NCI-H2196 treated with DMSO at 0.1 percent for 48 hours (cell line): Measurements from ENCODE around the gene SNRK.

ENCODE experiments used
- DNase-seq: peaks from one replicate; lab custom pipeline; 2025; ENCODE audit not compliant: unreplicated experiment; lab: John Stamatoyannopoulos, UW

Gene SNRK

DNA sequence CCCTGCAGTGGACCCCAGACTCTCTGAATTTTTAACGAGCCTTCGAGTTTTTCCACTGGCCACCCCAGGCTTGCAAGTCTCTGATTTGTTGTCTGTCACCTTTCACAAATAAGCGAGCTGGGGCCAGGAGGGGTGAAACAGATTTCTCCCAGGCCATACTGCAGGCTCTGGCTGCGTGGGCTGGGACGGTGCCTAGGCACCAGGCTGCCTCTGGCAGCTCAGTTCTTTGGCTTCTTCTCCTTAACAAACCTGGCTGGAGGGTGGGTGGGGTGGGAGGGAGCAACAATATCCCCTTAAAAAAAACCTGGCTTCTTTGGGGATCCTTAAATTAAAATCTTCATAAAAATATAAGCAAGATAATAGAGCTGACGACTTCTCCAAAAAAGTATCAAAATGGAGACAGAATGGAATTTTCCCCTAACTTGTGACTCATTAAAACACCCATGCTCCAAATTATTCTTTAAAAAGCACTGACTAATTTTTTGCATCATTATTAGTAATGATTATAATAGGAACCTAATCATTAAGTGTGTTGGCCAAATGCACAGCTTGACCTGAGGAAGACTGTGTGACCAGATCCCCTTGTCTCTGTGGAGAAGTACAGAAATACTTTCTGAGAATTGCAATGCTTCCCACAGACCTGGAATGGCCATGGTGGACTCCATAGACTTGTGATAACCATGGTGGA lies 84.1 kb downstream of the SNRK start:
- no peak for DNase-seq

DNA sequence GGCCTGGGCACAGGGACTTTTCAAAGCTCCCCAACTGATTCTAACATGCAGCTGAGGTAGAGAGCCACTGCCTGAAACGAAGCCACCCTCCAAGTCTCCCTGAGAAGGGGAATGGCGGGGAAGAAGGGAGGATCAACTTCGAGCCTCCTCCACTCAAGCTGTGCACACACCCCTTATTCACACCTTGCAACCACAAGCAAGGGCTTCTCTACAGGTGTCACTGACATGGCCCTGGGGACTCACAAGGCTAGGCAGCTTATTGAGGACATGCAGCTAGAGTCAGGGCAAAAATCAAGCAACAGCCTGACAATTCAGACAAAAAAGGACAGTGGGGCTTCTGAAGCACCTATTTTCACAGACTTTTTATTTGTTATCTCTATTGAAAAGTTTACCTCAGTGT lies 85.2 kb downstream of the SNRK start:
- DNase-seq = no peak

DNA sequence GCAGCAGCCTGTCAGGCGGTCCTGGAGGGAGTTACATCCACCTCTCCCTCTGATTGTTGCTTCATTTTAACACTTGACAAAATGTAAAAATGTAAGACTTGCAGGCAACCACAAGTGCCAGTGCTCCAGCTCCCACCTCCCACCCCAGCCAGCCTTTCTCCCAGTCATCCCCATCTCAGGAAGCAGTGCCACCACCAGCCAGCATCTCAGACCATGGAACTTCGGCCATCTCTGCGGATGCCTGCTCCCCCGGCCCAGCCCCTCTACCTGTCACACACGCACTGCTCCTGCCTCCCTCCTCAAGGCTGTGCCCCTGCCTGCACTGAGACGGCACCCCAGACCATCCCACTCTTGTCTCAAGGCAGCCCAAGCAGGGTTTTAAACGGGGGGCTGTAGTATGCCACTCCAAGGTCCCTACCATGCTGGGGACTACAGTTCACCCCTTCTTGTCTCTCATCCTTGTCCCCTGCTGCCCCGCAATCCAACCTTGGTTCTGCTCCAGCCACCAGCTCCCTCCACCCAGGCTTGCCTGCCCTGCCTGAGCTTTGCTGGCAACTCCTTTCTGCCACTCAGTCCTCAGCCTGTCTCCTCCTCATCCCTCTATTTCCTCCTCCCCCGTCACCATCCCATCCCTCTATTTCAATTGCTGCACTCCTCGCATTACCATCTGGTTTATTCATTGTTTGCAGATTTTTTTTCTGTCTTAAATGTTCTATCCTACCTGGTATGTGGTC lies 85.8 kb downstream of the SNRK start:
- no peak for DNase-seq

DNA sequence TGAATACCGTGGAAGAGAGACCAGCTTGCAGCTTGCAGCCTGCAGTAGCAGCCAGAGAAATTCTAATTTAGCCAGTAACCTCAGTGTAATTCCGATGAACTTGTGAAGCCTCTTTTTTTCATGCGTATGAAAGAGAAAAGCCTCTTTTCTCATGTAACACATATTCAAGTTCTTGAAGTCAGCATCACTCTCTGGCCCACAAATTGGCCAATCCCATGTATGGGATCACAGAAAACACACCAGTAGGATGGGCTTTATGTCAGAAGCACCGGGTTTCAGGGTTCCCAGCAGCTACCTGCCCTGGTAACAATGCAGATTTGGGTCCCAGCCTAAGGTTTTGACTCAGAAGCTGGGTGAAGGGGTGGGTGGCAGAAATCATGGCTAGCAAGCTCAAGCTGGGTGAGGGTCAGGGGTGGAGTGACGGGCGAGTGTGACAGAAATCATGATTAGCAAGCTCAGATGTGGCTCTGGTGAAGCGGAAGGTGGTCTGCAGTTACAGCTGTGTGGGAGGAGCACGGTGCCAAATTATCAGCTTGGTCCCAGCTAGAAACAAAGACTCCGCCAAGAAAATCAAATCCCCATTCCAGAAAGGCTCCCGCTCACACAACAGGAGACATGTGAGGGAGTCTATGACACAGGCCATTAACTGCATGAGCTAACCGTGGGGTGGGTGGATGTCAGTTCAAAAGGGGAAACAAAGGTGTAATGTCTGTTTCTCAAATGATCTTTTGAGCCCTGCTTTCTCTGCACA lies 86.6 kb downstream of the SNRK start:
- DNase-seq = no peak

DNA sequence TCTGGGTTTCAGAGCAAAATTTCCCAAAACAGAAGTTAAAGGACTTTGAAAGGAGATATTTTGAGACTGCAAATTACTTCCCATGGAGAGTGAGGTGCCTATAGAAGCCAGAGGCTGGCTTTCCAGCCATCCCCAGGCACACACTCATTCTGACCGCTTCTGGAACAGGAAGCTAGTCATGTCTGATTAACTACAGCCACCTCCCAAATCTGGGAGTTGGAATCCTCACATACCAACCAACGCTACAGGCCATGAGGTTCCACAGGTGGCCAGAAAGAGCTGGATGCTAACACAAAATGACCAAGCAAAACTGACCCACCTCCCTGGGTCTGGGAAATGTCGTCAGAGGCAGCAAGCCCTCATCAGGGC lies 87.2 kb downstream of the SNRK start:
- no peak for DNase-seq

DNA sequence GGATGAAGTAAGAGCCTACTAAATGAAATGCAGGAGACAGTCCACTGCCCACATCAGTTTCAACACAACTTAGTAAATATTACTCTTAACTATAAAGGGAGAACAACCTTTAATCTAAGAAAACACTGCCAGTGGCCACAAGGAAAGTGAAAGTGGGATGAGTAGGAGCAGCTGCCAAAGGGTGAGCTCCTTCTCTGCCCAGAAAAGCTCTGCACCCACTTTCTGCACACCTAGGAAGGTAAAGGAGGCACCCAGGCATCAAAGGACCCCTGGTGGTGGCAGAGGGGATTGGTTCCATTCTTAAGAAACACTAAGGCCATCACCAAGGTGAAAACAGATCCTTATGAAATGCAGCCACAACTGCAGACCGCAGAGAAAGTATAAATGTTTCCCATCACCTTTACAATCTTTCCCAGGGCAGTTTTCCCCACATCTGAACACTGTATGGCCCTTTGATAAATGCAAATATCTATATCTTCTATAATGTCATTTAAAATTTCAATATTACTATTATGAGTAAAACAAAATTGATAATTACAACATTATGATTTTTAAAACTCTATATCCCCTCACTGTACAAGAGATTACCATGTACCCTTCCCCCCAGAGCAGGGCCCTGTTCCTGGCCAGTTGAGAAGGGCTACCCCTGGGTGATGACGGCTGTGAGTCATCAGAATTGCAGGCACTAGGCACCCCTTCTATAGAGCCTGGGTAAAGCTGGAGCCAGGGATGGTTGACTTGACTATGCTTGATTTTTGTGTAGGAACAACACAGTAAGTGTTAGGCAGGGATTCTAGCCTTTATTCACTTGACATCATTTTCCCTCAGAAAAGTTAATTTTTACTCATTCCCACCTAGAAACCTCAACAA lies 92.0 kb downstream of the SNRK start:
- DNase-seq = no peak

DNA sequence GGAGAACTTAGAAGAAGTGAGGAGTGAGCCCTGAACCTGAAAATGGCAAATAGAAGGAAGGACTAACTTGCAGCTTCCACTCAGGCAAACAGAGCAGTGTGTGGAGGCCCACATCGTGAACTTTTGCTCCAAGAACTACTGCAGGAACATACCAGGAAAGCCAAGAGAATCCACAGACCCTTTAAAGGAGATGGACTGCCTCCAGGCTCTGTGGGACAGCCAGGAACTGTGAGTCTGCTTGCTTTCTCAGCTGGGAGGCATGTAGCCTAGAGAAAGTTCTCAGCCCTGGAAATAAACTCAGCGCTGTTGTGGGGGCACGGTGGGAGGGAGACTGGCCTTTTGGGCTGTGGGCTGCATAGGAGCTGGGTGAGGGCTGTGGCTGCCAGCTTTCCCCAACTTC lies 93.0 kb downstream of the SNRK start:
- DNase-seq = no peak

DNA sequence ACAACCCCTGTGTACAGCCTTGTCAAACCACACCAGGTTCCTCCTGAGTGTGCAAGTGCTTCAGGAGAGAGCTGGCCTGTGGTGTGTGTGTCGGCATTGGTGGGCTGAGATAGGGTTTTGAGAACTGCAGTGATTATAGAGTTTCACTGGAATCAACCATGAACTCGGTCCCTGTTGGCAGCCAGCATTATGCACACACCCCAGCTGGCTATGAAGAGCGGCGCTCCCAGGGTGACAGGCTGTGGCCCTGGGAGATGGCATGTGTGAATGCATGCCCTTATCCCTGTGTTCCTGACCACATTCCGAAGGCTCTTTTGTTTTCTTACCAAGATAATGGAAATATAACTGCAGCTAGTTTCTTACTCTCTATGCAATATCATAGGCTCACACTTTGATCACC lies 101.8 kb downstream of the SNRK start:
- DNase-seq = no peak

DNA sequence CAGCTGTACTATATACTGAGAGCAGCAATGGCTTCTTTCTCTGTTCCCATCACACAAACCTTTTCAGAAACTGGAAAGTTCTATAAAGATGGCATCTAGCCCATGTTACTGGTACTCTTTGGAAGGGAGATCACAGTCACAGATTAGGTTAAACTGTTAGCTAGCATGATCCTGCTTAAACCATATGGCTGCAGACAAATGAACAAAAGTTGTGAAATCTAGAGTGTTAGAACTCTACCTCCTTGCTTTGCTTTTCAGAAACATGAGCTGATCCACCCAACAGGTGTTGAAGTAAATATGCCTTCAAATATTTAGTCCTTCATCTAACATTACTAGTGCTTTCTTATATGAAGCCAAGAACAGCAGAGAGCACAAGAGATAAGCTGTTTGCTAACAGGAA lies 102.6 kb downstream of the SNRK start:
- DNase-seq = no peak

DNA sequence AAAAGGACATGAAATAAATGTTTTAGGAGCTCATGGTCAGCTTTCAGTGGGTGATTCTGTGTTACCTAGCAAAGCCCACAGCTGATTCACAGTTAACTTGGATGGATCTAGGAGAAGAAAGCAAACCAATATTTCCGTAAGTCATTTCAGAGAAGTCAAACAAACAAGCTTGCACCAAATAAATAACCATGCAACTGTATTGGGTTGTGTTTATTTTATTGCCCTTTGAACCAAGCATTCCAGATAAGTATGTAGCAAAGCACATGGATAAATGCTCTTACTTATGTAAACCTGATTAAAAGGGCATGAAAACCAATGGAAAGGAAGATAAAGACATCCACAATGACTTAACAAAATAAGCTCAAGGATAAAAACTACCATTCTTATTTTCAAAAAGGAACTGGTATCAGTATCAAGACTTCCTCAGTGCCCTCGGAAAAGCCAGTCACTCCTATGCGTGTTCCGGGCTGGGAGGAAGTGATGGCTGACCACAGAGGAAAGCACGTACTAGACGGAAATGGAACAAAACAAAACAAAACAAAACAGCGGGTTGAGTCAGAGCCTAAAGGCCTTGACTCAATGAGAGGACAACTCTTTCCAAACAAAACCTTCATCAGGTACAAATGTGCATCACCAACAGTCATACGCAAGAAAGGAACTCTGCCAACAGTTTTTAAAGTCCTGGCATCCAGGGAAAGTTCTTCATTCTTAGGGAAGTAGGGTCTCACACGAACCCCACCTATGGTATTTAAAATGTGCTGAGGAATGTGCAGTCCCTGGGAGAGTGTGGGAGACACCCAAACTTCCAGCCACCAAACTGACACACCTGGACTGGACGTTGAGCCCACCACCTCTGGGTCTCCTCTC lies 103.3 kb downstream of the SNRK start:
- no peak for DNase-seq

DNA sequence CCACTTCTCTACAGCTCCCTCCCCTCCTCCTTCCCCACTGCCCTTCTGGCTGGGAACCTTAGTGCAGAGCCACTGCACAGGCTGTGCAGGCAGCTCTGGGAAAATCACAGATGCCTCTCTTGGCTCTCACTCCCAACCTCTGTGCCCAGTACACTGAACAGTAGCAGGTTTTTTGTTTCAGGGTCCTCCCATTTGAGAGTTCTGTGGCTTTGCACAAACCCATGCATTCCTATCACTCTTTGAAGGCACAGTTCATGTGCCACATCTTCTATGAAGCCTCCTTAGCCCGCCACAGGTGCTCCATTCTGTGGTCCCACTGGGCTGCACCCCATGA lies 103.9 kb downstream of the SNRK start:
- no peak for DNase-seq

DNA sequence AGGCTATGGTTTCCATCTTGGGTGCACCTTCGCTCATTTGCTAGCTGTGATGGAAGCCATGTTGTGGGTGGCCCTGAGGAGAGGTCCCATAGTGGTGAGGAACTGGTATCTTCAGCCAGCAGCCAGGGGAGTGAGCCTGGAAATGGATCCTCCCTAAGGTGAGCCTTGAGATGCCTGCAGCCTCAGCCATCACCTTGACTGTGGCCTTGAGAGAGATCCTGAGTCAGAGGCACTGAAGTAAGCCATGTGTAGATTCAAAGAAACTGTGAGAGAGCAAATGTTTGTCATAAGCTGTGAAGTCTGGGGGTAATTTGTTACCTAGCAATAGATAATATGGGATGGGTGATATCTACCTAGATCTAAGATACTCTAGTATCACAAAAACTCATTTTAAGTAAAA lies 105.3 kb downstream of the SNRK start:
- DNase-seq = no peak

DNA sequence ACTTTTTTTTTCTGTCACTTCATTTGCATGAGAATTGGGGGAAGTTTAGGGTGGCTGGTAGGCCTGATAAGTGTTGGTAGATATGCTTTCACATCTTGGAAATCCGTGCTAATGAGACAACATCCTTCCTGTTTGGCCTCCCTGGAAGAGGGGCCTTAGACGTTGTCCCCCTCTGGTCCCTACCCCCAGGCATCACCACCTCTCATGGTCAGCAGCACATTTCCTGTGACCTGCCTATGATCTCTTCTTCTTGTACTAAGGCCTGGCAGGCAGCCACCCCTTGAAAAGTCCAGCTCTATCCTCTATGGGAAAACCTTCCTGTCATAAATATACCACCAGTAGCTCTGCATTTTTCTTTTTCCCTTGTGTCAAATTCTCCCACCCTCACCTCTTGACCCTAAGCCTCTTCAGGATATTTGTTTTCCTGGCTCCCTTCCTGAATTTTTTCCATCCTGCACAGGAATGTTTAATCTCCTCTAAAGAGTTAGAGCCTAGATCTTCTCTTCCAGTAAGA lies 107.8 kb downstream of the SNRK start:
- no peak for DNase-seq

DNA sequence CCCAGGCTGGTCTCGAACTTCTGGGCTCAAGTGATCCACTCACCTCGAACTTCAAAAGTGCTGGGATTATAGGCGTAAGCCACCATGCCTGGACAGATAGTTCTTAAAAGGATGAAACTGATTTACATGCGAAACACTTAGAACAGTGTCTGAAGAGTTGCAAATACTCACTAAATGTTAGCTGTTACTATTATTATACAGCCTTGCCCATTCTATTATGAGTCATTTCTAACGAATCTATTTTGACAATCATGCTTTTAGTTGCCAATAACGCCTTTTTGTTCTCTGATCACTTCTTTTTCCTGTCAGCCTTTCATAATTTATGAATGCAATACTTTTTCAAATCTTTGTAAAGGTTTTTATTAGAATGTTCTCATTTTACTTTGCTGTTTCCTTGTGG lies 112.7 kb downstream of the SNRK start:
- no peak for DNase-seq

DNA sequence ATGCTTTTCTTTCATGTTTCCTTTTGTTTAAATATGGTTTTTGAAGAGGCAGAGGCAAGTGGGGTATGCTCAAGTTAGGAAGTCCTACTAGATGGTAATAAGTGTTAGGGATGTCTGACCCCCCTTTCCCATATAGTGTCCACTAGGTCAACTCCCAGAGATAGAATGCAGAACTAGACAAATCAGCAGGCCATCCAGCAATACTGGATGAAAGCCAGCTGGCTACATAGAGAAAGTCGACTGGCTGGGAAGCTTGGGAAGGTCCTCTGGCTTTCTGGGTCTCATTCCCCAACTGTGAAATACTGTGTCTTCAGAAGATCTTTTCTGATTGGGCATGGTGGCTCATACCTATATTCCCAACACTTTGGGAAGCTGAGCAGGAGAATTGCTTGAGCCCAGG lies 113.8 kb downstream of the SNRK start:
- no peak for DNase-seq
